ENCODE results near the gene NKX6-2. TPM values are rescaled to one million over a fixed set of nuclear protein-coding genes. Genes with fewer than 3 reads are reported as not detected.

NKX6-2 gene
- polyA plus RNA-seq, 1 donor from 2014 or later: not detected

- Histone ChIP-seq H3K9me2 (ENCODE audit: insufficient read depth, low read length) (no peaks in the 10 kb centered on the region), H4K20me1 (ENCODE audit: insufficient read depth) (no peaks in the 10 kb centered on the region), H3K4me3 (ENCODE audit: low read length) (no peak overlapping the region), H3K36me3 (ENCODE audit: insufficient read depth, low read length) (no peaks in the 10 kb centered on the region), H3K27me3 (ENCODE audit: insufficient read depth, low read depth, low read length) (peaks cover 11% of the 10 kb centered on the region), H3K79me2 (replicated peaks; ENCODE audit: insufficient read depth, low read length) (no peaks in the 10 kb centered on the region), H3K9ac (ENCODE audit: low read length) (no peak overlapping the region), H3K4me2 (ENCODE audit: low read length) (no peak overlapping the region), H2AFZ (ENCODE audit: low read depth, low read length) (no peak overlapping the region), H3F3A (ENCODE audit: insufficient read depth, low read length, poor library complexity, severe bottlenecking) (no peaks in the 10 kb centered on the region), H3K9me3 (ENCODE audit: low read length) (no peaks in the 10 kb centered on the region), H3K27ac (ENCODE audit: low read length) (no peak overlapping the region)
- TF ChIP-seq MXI1 (conservative IDR thresholded peaks at IDR 0.05; ENCODE audit: poor library complexity, severe bottlenecking) (no peak), EP300 (conservative IDR thresholded peaks at IDR 0.05; ENCODE audit: poor library complexity, severe bottlenecking) (no peak), TAF1 (IDR thresholded peaks at IDR 0.05; ENCODE audit: low read depth) (no peak), SMC3 (conservative IDR thresholded peaks at IDR 0.05; ENCODE audit: poor library complexity) (no peak), EZH2 (IDR thresholded peaks at IDR 0.05; ENCODE audit: borderline replicate concordance, insufficient read depth, low read length, poor library complexity, severe bottlenecking) (no peak), CTCF (IDR thresholded peaks at IDR 0.05; ENCODE audit: poor library complexity, severe bottlenecking) (no peak), RAD21 (conservative IDR thresholded peaks at IDR 0.05) (no peak)
- TF ChIP-seq, protein P1, sequence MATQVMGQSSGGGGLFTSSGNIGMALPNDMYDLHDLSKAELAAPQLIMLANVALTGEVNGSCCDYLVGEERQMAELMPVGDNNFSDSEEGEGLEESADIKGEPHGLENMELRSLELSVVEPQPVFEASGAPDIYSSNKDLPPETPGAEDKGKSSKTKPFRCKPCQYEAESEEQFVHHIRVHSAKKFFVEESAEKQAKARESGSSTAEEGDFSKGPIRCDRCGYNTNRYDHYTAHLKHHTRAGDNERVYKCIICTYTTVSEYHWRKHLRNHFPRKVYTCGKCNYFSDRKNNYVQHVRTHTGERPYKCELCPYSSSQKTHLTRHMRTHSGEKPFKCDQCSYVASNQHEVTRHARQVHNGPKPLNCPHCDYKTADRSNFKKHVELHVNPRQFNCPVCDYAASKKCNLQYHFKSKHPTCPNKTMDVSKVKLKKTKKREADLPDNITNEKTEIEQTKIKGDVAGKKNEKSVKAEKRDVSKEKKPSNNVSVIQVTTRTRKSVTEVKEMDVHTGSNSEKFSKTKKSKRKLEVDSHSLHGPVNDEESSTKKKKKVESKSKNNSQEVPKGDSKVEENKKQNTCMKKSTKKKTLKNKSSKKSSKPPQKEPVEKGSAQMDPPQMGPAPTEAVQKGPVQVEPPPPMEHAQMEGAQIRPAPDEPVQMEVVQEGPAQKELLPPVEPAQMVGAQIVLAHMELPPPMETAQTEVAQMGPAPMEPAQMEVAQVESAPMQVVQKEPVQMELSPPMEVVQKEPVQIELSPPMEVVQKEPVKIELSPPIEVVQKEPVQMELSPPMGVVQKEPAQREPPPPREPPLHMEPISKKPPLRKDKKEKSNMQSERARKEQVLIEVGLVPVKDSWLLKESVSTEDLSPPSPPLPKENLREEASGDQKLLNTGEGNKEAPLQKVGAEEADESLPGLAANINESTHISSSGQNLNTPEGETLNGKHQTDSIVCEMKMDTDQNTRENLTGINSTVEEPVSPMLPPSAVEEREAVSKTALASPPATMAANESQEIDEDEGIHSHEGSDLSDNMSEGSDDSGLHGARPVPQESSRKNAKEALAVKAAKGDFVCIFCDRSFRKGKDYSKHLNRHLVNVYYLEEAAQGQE (IDR thresholded peaks at IDR 0.05; ENCODE audit: borderline replicate concordance): no peak
Observed at GRCh38 chr10:132745511-132745910, 40.4 kb downstream of the NKX6-2 start.

GRCh38 chr10:132744839-132745238, 41.1 kb downstream of the NKX6-2 start:
- H3K27me3 ChIP-seq (ENCODE audit: insufficient read depth, low read depth, low read length): peaks cover 11% of the 10 kb centered on the region
- H3K9me2 ChIP-seq (ENCODE audit: insufficient read depth, low read length): no peaks in the 10 kb centered on the region
- H3K4me3 ChIP-seq (ENCODE audit: low read length): no peak overlapping the region
- H4K20me1 ChIP-seq (ENCODE audit: insufficient read depth): no peaks in the 10 kb centered on the region
- no peaks in the 10 kb centered on the region for H3F3A ChIP-seq (ENCODE audit: insufficient read depth, low read length, poor library complexity, severe bottlenecking)
- no peak overlapping the region for H2AFZ ChIP-seq (ENCODE audit: low read depth, low read length)
- no peak overlapping the region for H3K4me2 ChIP-seq (ENCODE audit: low read length)
- no peaks in the 10 kb centered on the region for H3K9me3 ChIP-seq (ENCODE audit: low read length)
- TF ChIP-seq MXI1 (conservative IDR thresholded peaks at IDR 0.05; ENCODE audit: poor library complexity, severe bottlenecking) (no peak), POLR2AphosphoS5 (IDR thresholded peaks at IDR 0.05) (no peak), EZH2 (IDR thresholded peaks at IDR 0.05; ENCODE audit: borderline replicate concordance, insufficient read depth, low read length, poor library complexity, severe bottlenecking) (no peak), RAD21 (conservative IDR thresholded peaks at IDR 0.05) (no peak), SMC3 (conservative IDR thresholded peaks at IDR 0.05; ENCODE audit: poor library complexity) (no peak), TAF1 (IDR thresholded peaks at IDR 0.05; ENCODE audit: low read depth) (no peak), CTCF (IDR thresholded peaks at IDR 0.05; ENCODE audit: poor library complexity, severe bottlenecking) (no peak), EP300 (conservative IDR thresholded peaks at IDR 0.05; ENCODE audit: poor library complexity, severe bottlenecking) (no peak)
- TF ChIP-seq, protein P1 (IDR thresholded peaks at IDR 0.05; ENCODE audit: borderline replicate concordance): no peak
- H3K79me2 ChIP-seq (replicated peaks; ENCODE audit: insufficient read depth, low read length): no peaks in the 10 kb centered on the region
- no peaks in the 10 kb centered on the region for H3K36me3 ChIP-seq (ENCODE audit: insufficient read depth, low read length)
- H3K27ac ChIP-seq (ENCODE audit: low read length): no peak overlapping the region
- no peak overlapping the region for H3K9ac ChIP-seq (ENCODE audit: low read length)
